GM19438 (cell line): Measurements from ENCODE around the gene GPR171.
A peak's percentile ranks its signal among the peaks of the same experiment; 100 is the strongest.

Source experiments
- ATAC-seq: cut with Tn5 transposase; IDR thresholded peaks from one replicate; pipeline ENCODE4 v1.9.1; 2021; ENCODE audit warnings: low read depth; ENCODE audit not compliant: unreplicated experiment

The GPR171 gene

DNA sequence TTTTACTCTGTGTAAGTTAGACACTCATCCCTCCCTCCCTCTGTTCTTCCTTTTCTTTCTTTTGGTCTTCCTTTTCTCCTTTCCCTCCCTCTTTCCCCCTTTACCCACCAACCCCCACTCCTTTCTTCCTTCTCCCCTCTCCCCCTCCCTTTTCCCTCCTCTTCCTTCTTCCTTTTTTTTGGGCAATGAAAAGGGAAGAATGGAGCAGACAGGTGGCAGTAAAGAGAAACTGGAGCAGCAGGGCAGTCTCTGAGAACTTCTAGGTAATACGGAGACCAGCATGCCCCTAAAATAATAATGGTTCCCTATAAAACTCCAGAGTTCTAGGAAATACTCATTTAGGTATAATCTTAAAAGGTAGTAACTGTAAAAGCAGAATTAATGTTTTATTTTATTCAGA is 11.4 kb upstream of the GPR171 start:
- ATAC-seq = no peak

DNA sequence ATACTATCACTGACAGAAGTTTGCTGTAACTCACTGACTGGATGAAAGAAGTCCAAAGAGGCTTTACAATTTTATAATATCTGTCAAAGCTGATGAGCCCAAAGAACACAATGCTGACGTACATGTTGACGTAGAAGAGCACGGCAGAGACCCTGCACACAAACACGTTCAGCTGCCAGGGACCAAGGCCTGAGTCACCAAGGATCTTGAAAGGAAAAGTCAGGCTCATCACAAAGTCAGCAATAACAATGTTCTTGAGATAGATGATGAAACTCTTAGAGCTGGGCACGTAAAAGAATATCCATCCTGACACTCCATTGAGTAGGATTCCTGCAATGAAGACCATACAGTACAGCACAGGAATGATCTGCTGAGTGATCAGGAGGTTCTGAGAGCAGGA is 10.9 kb upstream of the GPR171 start:
- ATAC-seq = no peak

DNA sequence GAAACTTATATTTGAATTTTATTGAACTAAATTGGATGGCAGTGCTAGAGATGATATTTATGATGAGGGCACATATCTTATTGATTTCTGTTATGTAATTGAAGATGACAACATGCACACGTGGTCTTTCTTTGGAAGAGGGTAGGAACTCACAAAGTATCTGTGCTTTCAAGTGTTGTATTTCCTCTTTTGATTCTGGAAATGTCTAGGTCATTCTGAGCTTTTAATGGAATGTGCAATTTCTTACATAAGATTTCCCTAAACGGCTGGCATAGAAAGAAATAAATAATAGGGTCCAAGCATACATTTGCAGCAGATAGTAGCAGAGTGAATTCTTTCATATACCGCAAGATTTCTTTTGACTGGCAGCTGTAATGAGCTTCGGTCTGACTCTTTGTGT is 10.1 kb upstream of the GPR171 start:
- ATAC-seq = no peak

DNA sequence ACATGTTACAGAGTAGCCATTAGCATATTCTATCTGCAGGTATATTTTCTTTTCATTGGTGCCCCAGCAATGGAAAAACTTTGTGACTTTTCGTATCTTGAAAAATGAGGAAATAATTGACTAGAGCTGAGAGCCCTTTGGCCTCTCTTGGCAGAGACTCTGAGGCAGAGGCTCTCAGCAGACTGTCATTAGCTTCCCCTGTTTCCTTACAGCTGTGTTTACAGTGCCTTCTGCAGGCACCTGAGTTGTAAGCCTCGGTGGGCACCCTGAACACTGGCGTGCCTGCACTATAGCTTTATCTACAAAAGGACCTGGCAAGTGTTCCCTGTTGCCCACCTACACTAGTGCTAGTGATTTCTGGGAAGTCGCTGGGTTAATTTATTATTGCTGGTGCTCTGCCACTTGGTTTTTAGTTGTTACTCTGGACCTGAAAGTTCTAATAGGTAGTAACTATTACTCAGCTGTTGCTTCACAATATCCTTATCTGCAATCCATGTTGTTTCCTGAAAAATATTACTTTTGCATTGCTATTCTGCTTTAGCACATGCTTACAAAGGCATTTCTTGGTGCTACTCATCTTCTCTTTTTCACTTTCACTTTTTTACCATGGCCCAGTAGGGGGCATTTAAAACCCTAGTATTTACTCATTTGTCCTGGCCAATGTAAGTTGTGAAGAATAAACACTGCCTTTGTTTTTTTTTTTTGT is 7.8 kb upstream of the GPR171 start:
- peak; percentile 71 for ATAC-seq

DNA sequence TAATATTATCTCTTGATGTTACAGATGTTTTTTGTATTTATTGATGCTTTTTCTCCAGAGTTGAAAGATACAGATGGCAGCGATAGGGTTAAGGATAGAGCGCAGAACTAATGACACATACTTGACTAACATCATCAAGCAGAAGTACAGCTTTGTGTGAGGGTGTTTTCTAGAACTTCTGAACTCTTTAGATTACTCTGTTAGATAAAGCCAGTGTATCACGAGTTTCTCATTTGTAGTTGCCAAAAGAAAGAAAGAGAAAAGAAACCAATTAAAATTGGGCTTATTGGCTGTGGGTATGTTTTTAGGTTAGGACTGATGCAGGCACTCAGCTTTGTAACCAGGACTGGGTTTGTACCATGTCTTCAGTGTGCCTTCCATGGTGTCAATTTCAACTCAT is 6.6 kb upstream of the GPR171 start:
- ATAC-seq = no peak

DNA sequence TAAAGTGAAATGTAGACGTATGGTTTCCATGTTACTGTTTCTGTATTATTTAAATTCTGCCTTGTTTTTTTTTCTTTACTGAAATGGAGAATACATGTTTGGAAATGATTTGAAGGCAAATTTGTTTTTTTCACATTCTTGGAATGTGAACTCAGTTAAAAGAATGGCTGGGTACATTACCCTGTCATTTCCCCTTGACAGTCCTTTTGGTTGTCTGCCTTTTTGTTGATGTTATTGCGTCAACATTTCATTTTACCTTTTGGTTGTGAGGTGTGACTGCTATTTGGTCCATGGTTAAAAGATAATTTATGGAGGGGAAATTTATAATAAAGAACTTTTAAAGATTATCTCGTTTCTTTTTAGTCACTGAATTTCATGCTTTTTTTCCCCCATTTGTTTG is 3.2 kb upstream of the GPR171 start:
- ATAC-seq = no peak

DNA sequence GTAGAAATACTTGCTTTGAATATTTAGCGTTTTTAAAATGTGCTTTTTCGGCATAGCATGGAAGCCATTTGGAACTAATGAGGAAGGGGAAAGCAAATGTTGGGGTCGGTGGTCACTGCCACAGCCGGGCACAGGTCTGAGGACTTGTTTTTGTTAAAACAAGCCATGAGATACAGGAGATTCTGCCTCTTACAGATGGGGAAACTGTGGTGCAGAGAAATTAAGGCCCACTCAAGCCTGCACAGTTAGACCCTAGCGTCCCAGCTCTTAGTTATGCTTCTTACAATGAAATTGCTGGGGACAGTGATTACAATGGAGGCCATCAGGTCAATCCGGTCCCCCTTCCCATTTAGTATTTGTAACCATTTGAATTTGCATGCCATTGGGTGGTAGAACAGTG is 2.5 kb upstream of the GPR171 start:
- no peak for ATAC-seq

DNA sequence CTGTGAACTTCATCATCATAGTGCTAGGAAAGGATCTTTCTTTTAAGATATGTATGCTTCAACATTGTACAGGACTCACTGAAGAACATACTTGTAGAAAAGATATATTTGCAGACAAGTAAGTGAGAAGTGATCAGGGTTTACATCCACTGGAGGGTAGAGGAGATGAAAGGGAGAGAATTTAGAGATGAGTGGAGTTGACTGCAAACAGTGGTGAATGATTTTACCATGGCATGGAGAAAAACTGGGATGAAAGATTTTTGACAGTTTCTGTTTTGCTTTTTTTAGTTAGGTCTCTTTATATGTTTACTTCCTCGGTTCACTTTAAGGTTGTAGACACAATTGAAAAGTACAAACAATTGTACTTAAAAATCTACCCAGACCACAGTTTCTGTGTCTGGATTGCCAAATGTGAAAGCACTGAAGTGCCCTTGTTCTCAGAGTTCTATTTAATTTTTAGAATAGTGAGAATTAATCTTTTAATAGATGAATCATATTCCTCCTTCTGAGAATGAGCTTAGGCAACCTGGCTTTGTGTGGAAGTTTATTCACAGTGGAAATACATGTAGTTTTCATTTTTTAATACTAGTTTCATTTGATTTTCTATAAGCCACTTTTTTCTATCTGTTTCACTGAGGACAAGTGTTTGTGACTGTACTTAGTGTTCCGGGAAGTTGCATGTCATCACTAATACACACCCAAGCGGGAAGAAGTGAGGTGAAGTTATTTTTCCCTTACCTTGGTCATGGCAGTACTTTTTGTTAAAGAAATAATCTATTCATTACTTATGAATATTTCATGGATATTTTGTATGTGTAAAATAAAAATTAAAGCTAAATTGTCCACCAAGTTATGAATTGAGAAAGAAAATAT is 1.8 kb upstream of the GPR171 start:
- ATAC-seq = no peak

DNA sequence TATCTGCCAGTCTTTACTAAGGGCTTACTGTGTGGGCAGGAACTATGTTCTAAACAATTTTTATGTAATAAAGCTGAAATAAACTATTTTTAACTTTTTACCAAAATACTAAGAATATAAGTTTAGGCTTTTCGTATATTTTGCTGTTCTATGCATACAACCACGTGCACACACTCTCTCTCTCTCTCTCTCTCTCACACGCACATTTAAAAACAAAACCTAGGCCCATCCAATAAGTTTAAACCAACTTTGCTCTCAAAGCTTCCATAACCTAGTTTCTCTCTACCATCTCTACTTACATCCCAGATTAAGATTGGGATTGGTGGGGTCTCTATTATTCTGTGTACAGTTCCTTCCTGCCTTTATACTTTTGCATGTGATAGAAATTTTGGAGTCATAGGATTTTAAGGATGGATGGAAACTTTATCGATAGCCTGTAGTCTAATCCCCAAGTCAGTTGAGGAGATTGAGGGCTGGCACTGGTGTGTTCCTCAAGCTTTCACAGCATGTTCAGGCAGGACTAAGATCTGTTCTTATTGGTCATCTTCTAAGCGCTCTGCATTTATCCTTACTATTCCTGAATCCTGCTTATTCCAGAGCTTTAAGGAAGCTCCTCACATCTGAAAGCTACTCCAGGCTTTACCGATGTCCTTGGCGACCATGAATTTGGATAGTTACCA is 1.8 kb downstream of the GPR171 start:
- no peak for ATAC-seq

DNA sequence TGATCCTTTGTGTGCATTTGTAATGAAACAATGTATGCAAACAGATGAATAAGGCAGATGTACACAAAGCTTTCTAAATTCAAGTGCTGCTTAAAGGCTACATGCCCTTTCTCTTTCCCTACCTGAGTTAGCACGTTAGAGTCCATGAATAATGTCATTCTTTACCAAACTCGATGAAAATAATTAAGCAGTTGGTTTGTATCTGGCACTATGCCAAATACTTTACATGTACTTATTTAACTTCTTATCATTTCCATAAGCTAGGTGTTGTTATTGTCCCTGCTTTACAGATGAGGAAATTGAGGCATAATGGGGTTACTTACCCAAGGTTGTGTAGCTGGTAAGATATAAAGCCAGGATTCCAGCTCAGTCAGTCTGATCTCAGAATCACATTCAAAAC is 2.4 kb downstream of the GPR171 start:
- ATAC-seq = no peak

DNA sequence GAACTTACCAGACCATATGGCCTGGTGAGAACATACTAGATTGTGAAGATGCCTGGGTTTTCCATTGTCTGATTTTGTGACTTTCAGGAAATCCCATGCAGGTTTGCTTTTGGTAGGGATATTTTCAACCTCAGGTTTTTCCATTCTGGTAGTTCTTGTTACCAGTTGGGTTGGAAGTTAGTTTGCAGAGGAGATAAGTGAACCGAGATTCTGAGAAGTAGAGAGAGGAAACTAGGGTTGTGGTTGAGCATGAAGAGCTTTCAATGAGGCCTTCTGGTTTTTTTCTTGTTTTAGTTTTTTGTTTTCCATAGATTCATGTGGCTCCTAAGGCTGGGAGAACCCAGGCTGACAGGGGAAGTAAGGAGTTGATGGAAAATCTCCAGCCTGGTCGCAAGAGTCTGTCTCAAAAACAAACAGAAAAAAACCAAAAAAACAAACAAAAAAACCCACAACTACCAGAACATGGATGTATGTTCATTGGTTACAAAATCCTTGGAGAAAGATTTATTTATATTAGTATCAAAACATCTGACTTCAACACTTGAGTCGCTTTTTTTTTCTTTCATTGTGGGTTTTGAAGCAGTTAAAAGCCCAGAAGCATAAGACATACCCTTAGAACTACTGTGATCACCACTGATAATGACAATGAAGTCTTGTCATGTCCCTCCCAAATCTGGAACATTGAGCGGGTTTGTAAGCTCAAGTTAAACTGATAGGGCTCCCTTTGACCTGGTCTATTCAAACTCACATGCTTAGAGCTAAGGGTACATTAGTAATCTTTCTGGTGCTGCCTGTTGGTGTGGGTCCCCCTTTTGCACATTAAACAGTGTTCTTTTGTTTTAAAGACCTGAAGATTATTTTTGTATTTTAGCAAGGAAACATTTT is 3.2 kb downstream of the GPR171 start:
- ATAC-seq = no peak

DNA sequence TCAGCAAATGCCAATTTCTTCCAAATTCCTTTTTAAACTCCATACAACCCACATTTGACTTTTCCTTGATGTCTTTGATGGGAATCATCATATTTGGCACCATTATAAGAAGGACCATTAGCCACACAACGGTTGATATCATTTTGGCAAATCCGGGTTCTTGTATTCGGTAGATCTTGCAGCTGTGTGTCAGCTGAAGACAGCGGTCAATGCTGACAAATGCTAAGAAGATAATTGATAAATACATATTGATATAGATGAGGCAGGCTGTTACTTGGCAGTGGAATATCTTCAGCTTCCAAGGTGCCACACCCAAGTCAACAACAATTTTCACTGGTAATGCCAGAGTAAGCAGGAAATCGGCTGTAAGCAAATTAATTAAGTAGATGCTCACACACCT is 4.2 kb downstream of the GPR171 start:
- no peak for ATAC-seq

DNA sequence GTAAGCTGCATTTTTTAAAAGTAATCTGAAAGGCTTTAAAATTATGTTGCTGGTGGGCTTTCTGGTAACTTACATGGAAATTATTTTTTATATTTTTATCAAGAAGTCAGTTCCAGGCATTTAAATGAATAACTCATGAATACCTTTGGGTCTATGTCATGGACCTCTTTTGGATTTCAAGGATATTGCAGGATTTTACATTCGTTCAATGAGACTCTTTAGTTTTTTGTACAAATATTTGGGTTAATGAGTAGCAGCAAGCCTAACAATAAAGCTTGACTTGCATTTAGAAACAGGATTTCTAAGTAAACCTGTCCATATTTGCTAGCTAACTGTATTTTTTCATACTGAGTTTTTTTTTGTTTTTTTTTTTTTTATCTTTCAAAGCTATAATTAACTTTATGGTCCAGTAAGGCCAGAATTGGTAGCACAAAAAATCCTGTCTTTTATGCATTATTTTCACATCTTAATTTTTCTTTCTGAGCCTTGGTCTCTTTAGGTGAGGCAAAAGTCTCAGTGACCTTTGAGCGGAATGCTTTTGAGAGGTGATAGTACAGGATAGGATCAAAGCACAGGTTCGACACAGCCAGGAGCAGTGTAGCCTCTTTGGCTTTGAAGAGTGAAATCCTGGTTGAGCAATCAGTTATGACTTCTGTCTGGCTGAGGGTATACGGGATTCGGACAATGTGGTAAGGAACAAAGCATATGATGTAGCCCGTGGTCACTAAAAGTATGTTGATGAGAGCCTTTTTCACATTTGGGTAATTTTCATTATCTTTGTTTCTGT is 4.8 kb downstream of the GPR171 start:
- ATAC-seq = no peak

DNA sequence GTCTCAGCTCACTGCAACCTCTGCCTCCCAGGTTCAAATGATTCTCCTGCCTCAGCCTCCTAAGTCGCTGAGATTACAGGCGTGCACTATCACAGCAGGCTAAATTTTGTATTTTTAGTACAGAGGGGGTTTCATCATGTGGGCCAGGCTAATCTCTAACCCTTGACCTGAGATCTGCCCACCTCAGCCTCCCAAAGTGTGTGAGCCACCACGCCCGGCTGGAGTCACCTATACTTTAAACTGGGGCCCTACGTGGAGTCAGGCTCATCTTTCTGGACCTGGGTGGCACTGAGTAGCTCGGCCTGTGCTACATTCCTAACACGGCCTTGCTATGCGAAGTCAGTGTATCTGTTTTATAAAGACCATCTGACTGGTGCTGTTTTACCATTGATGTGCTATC is 5.8 kb downstream of the GPR171 start:
- ATAC-seq = no peak

DNA sequence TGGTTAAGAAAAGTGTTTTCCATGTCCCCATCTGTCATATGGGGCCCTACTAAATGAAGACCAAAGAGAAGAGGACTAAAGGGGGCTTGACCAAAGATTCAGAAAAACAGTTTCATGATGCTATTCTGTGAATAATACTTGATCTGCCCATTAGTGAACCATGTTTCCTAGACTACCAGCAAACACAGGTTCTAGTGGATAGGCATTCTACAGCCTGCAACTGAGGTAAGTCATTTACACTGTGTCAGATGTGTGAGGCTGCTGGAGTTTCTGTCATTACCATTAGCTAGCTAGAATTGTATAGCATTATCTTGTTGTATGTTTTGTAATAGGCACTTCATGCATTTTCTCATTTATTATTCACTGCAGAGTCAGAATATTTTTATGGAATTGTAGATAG is 6.6 kb downstream of the GPR171 start:
- ATAC-seq = no peak

DNA sequence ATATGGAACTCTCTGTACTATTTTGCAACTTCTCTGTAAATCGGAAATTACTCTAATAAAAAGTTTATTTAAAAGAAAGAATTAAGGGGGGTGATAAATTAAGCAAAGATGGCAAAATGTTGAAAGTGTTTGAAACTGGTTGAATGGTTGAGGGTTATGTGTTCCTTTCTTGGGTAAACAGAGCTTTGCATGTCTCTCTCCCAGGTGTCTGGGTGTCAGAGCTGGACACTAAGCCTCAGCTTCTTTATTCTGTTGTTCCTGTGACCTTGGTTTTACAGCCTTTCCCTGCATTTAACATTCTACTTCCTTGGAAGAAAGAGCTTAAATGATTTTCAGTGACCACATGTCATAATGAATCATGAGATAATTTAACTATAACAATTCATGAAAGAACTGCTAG is 7.2 kb downstream of the GPR171 start:
- ATAC-seq = no peak

DNA sequence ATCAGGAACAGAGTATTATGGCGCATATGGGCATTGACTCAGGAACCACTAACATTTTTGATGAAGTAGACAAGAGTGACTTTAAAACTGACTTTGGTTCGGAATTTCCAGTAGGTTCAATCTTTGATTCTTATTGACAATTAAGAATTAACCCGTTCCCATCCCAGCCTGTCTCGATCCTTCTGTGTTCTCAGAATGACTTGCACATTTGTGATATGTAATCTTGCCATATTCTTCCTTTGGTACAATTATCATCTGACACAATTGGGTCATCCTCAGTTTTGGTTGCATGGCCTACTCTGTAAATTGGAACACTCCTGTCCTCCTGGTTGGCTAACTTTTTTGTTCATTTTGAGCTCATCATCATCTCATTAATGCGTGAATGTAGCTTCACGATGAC is 10.5 kb downstream of the GPR171 start:
- ATAC-seq = no peak

DNA sequence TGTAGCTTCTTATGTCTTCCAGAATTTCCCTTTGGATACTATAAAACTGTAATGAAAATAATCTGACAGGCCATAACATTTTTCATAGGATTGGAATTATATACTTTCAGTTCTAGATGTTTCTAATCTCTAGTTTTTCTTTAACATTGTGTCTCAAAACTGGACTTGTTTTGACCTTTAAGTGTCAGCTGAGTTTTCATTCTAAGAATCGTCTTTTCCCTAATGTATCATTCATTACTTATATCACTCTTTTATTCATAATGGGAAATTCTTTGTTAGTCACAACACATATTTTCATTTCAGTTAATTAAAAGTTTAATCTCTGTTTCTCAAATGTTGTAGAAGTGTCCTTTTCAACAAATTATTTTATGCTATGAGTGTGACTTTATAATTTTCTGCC is 11.9 kb downstream of the GPR171 start:
- ATAC-seq = no peak

DNA sequence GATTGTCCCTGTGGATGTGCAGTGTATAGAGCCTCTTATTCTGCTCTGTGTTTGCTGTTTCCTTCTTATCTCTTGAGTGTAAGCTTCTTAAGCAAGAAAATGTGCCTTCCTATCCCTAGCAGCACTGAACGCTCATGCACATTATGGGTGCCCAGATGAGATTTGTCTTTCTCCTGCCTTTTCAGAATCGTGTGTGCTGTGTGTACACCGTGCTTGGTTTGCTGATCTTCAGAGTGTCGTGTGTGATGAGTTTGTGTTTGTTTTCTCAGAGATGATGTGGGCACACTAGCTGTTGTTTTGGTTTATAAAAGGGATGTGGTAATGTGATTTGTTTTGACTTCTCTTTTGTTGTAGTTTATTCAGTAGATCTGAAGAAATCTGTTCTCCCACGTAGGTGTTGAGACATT is 19.7 kb downstream of the GPR171 start:
- no peak for ATAC-seq
